ENCODE measurements around the gene HDAC1.

- TF ChIP-seq EZH2phosphoT487 (conservative IDR thresholded peaks at IDR 0.05; ENCODE audit: low read length), result no peak
- TF ChIP-seq CTCF (IDR thresholded peaks at IDR 0.05; ENCODE audit: insufficient read depth, low read length, poor library complexity, severe bottlenecking), result no peak
Measured at GRCh38 chr1:32309960-32310359, 18.1 kb downstream of the HDAC1 start.
